ENCODE results near the gene TNFSF13. TPM values are rescaled to one million over a fixed set of nuclear protein-coding genes. Genes with fewer than 3 reads are reported as not detected.

Gene TNFSF13
- total RNA-seq, 1 experiment from 2014 or later = 3.2 TPM

DNA sequence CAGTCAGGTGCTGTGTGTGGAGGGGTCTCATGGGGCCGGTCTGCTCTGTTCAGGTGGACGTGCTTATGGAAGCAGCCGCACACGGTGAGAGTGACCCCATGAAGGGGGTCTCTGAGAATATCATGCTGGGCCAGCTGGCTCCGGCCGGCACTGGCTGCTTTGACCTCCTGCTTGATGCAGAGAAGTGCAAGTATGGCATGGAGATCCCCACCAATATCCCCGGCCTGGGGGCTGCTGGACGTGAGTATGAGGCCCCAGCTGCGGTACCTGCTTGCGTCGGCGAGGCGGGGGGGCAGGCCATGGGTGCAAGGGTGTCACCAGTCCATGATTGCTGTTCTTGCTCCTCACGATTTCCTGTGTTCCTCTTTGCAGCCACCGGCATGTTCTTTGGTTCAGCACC is 46.4 kb upstream of the TNFSF13 start:
- no peaks in the 10 kb centered on the region for H3K4me1 Mint-ChIP-seq
- ChIA-PET CTCF (interaction anchor here (1.2 to 4.4 kb wide), 2 partner anchors 44 to 49 kb away, joined by 3 to 31 read pairs; no protein-coding TSS in a partner anchor), POLR2A (interaction anchor here (1.5 kb wide), 1 partner anchor 49 kb away, joined by 5 read pairs; no protein-coding TSS in a partner anchor)
- H3K4me3 Mint-ChIP-seq = no peak overlapping the region
- H3K9me3 Mint-ChIP-seq = no peaks in the 10 kb centered on the region
- H3K36me3 Mint-ChIP-seq = peaks cover 60% of the 10 kb centered on the region
- DNase-seq (ENCODE audit: low spot score) = no peak
- TF ChIP-seq, protein P1, sequence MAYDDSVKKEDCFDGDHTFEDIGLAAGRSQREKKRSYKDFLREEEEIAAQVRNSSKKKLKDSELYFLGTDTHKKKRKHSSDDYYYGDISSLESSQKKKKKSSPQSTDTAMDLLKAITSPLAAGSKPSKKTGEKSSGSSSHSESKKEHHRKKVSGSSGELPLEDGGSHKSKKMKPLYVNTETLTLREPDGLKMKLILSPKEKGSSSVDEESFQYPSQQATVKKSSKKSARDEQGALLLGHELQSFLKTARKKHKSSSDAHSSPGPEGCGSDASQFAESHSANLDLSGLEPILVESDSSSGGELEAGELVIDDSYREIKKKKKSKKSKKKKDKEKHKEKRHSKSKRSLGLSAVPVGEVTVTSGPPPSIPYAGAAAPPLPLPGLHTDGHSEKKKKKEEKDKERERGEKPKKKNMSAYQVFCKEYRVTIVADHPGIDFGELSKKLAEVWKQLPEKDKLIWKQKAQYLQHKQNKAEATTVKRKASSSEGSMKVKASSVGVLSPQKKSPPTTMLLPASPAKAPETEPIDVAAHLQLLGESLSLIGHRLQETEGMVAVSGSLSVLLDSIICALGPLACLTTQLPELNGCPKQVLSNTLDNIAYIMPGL (CRISPR knock-in tag; IDR thresholded peaks at IDR 0.05) = no peak
- TF ChIP-seq NR1H2 (CRISPR knock-in tag; IDR thresholded peaks at IDR 0.05) (no peak), KAT7 (CRISPR knock-in tag; IDR thresholded peaks at IDR 0.05; ENCODE audit: borderline replicate concordance) (no peak), GTF2I (CRISPR knock-in tag; conservative IDR thresholded peaks at IDR 0.05) (no peak), NFYB (CRISPR knock-in tag; conservative IDR thresholded peaks at IDR 0.05; ENCODE audit: low read depth) (no peak), CREB1 (CRISPR knock-in tag; IDR thresholded peaks at IDR 0.05) (no peak), TP53 (CRISPR knock-in tag; IDR thresholded peaks at IDR 0.05) (no peak), SMAD4 (CRISPR knock-in tag; IDR thresholded peaks at IDR 0.05) (no peak), RELA (CRISPR knock-in tag; IDR thresholded peaks at IDR 0.05; ENCODE audit: borderline replicate concordance) (no peak), FOXK1 (CRISPR knock-in tag; IDR thresholded peaks at IDR 0.05) (no peak)
- TF ChIP-seq, protein P2, sequence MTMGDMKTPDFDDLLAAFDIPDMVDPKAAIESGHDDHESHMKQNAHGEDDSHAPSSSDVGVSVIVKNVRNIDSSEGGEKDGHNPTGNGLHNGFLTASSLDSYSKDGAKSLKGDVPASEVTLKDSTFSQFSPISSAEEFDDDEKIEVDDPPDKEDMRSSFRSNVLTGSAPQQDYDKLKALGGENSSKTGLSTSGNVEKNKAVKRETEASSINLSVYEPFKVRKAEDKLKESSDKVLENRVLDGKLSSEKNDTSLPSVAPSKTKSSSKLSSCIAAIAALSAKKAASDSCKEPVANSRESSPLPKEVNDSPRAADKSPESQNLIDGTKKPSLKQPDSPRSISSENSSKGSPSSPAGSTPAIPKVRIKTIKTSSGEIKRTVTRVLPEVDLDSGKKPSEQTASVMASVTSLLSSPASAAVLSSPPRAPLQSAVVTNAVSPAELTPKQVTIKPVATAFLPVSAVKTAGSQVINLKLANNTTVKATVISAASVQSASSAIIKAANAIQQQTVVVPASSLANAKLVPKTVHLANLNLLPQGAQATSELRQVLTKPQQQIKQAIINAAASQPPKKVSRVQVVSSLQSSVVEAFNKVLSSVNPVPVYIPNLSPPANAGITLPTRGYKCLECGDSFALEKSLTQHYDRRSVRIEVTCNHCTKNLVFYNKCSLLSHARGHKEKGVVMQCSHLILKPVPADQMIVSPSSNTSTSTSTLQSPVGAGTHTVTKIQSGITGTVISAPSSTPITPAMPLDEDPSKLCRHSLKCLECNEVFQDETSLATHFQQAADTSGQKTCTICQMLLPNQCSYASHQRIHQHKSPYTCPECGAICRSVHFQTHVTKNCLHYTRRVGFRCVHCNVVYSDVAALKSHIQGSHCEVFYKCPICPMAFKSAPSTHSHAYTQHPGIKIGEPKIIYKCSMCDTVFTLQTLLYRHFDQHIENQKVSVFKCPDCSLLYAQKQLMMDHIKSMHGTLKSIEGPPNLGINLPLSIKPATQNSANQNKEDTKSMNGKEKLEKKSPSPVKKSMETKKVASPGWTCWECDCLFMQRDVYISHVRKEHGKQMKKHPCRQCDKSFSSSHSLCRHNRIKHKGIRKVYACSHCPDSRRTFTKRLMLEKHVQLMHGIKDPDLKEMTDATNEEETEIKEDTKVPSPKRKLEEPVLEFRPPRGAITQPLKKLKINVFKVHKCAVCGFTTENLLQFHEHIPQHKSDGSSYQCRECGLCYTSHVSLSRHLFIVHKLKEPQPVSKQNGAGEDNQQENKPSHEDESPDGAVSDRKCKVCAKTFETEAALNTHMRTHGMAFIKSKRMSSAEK (CRISPR knock-in tag; IDR thresholded peaks at IDR 0.05; ENCODE audit: borderline replicate concordance) = no peak
- TF ChIP-seq, protein P3, sequence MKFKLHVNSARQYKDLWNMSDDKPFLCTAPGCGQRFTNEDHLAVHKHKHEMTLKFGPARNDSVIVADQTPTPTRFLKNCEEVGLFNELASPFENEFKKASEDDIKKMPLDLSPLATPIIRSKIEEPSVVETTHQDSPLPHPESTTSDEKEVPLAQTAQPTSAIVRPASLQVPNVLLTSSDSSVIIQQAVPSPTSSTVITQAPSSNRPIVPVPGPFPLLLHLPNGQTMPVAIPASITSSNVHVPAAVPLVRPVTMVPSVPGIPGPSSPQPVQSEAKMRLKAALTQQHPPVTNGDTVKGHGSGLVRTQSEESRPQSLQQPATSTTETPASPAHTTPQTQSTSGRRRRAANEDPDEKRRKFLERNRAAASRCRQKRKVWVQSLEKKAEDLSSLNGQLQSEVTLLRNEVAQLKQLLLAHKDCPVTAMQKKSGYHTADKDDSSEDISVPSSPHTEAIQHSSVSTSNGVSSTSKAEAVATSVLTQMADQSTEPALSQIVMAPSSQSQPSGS (CRISPR knock-in tag; IDR thresholded peaks at IDR 0.05; ENCODE audit: borderline replicate concordance, low read depth) = no peak
- TF ChIP-seq, protein P4, sequence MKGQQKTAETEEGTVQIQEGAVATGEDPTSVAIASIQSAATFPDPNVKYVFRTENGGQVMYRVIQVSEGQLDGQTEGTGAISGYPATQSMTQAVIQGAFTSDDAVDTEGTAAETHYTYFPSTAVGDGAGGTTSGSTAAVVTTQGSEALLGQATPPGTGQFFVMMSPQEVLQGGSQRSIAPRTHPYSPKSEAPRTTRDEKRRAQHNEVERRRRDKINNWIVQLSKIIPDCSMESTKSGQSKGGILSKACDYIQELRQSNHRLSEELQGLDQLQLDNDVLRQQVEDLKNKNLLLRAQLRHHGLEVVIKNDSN (CRISPR knock-in tag; IDR thresholded peaks at IDR 0.05) = no peak
- TF ChIP-seq, protein P5, sequence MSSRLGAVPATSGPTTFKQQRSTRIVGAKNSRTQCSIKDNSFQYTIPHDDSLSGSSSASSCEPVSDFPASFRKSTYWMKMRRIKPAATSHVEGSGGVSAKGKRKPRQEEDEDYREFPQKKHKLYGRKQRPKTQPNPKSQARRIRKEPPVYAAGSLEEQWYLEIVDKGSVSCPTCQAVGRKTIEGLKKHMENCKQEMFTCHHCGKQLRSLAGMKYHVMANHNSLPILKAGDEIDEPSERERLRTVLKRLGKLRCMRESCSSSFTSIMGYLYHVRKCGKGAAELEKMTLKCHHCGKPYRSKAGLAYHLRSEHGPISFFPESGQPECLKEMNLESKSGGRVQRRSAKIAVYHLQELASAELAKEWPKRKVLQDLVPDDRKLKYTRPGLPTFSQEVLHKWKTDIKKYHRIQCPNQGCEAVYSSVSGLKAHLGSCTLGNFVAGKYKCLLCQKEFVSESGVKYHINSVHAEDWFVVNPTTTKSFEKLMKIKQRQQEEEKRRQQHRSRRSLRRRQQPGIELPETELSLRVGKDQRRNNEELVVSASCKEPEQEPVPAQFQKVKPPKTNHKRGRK (CRISPR knock-in tag; IDR thresholded peaks at IDR 0.05; ENCODE audit: borderline replicate concordance) = no peak
- no peak overlapping the region for H3K27ac Mint-ChIP-seq
- no peak for ATAC-seq
- H3K27me3 Mint-ChIP-seq (ENCODE audit: low read depth) = no peaks in the 10 kb centered on the region
